T1000 (cell line): ENCODE measurements around the gene PTPRC.
"Not testable (repeated sequence)": the region's sequence is repeated elsewhere in the genome, so short reads cannot be mapped to it uniquely, and the experiment has no call there.

Experiments
- DNase-seq: peaks from one replicate; lab custom pipeline; 2025; ENCODE audit warnings: mixed read lengths; lab: John Stamatoyannopoulos, UW

PTPRC gene, protein sequence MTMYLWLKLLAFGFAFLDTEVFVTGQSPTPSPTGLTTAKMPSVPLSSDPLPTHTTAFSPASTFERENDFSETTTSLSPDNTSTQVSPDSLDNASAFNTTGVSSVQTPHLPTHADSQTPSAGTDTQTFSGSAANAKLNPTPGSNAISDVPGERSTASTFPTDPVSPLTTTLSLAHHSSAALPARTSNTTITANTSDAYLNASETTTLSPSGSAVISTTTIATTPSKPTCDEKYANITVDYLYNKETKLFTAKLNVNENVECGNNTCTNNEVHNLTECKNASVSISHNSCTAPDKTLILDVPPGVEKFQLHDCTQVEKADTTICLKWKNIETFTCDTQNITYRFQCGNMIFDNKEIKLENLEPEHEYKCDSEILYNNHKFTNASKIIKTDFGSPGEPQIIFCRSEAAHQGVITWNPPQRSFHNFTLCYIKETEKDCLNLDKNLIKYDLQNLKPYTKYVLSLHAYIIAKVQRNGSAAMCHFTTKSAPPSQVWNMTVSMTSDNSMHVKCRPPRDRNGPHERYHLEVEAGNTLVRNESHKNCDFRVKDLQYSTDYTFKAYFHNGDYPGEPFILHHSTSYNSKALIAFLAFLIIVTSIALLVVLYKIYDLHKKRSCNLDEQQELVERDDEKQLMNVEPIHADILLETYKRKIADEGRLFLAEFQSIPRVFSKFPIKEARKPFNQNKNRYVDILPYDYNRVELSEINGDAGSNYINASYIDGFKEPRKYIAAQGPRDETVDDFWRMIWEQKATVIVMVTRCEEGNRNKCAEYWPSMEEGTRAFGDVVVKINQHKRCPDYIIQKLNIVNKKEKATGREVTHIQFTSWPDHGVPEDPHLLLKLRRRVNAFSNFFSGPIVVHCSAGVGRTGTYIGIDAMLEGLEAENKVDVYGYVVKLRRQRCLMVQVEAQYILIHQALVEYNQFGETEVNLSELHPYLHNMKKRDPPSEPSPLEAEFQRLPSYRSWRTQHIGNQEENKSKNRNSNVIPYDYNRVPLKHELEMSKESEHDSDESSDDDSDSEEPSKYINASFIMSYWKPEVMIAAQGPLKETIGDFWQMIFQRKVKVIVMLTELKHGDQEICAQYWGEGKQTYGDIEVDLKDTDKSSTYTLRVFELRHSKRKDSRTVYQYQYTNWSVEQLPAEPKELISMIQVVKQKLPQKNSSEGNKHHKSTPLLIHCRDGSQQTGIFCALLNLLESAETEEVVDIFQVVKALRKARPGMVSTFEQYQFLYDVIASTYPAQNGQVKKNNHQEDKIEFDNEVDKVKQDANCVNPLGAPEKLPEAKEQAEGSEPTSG (N-terminal part only)

DNA sequence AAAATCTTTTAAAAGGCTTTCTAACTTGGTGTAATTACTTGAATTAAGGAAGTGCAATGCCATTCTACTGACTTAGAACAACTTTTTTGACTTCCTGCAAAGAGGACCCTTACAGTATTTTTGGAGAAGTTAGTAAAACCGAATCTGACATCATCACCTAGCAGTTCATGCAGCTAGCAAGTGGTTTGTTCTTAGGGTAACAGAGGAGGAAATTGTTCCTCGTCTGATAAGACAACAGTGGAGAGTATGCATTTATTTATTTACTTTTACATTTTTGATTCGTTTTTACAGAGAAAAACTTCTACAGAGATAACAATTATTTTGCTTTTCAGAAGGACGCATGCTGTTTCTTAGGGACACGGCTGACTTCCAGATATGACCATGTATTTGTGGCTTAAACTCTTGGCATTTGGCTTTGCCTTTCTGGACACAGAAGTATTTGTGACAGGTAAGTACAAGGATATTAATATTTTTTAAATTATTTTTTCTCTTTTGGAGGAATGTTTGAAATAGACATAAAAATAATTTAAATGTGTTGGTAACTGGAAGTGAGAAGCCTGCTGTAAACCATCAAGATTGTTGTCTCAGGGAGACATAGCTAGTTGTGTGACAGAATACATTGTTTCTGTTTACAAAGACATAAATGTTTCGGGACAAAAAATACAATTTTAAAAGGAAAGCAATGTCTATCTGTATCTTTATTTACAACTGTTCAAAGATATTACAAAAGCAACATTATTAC is at the start of gene PTPRC:
Gene PTPRC (plus strand): TSS at position 147 of the 742 bp plus-strand sequence. CDS start 229 bp downstream, at position 376.
- DNase-seq: no peak

DNA sequence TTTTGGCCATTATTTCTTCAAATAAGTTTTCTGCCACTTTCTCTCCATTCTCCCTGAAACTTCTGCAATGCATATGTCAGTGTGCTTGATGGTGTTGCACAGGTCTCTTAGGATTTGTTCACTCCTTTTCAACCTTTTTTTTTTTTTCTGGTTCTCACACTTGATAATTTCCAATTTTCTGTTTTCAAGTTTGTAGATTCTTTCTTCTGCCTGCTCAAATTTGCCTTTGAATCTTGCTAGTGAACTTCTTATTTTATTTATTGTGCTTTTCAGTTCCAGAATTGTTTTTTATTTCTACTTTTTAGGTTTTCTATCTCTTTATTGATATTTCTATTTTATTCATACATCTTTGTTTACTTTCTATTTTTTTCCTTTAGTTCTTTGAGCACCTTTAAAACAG is 48.4 kb upstream of the PTPRC start:
- DNase-seq: no peak

DNA sequence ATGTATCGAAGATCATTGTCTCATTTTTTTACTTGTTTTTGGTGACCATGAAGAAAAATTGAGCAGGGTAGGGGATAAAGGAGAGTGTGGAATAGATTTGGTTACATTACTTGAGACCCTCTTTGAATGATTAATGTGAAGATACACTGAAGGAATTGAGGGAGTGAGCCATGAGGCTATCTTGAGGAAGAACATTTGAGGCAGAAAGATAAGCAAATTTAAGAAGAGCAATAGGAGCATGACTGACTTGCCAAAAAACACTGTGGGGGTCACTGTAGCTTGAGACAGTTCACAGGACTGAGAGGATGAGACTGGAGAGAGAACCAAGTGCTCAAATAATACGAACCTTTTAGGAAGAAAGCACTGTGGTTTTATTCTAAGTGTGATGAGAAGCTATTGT is 43.1 kb upstream of the PTPRC start:
- DNase-seq: no peak

DNA sequence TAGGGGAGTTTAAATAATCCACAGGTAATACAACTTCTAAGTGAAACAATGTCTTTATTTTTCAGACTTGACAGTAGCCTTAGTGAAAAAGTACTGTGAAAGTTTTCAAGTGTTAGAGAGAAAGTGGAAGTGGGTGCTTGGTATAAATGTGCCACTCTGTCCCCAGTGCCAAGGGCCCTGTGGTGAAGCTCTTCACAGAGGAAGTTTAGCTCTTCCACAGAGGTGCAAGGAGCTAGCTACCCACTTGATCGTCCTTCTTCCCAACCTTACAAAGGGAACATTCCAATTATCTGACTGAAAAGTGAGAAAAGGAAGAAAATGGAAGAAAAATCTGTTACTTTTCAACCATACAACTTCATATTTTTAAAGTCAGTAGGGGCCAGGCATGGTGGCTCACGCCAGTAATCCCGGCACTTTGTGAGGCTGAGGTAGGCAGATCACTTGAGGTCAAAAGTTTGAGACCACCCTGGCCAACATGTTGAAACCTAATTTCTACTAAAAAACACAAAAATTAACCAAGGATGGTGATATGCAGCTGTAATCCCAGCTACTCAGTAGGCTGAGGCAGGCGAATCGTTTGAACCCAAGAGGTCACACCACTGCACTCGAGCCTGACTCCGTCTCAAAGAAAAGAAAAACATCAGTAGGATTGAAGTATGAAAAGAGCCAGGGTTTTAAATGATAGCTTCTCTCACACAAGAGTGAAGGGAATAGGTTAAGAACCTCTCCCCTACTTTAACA is 41.0 kb upstream of the PTPRC start:
- no peak for DNase-seq

DNA sequence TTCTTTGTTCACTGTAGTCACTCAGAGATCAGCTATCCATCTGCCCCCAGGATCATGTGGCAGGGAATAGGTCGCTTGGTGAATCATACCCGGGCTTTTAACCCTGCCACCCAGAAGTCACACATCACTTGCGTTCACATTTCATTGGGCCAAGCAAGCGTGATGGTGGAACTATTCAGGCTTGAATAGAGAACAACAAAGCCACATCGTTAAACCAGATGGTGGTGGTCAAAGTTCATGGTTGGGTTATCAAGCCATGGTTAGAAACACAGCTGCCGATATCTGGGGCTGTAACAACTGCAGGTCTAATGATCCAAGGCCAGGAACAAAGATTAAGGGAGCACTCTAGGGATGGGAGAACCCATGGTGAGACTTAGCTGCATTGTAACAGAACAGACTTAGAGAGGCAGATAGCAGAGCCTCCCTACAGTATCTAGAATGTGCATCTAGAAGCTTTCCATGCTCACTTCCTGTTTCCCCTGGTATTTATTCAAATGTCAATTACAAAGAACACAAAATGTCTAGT is 40.0 kb upstream of the PTPRC start:
- DNase-seq: no peak

DNA sequence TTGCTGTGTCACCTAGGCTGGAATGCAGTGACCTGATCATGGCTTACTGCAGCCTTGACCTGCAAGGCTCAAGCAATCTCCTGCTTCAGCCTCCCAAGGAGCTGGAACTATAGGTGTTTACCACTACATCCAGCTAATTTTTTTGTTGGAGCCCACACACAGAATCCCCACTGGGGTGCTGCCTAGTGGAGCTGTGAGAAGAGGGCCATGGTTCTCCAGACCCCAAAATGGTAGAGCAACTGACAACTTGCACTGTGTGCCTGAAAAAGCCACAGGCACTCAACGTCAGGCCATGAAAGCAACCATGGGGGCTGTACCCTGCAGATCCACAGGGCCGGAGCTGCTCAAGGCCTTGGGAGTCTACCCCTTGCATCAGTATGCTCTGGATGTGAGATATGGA is 39.1 kb upstream of the PTPRC start:
- DNase-seq: no peak

DNA sequence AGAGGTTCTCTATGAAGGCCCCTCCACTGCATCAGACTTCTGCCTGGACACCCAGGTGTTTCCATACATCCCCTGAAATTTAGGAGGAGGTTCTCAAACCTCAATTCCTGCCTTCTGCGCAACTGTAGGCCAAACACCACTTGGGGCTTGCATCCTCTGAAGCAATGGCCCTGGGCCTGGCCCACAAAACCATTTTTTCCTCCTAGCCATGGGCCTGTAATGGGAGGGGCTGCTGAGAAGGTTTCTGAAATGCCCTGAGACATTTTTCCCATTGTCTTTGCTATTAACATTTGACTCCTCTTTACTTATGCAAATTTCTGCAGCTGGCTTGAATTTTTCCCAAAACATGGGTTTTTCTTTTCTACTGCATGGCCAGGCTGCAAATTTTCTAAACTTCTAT is 37.9 kb upstream of the PTPRC start:
- DNase-seq: no peak

DNA sequence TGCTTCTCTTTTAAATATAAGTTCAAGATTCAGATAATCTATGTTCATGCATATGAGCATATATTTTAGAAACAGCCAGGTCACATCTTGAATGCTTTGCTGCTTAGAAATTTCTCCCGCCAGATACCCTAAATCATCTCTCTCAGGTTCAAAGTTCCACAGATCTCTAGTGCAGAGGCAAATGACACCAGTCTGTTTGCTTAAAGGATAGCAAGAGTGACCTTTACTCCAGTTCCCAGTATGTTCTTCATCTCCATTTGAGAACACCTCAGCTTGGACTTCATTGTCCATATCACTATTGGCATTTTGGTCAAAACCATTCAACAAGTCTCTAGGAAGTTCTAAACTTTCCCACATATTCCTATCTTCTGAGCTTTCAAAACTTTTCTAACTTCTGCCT is 37.5 kb upstream of the PTPRC start:
- DNase-seq: not testable (repeated sequence)

DNA sequence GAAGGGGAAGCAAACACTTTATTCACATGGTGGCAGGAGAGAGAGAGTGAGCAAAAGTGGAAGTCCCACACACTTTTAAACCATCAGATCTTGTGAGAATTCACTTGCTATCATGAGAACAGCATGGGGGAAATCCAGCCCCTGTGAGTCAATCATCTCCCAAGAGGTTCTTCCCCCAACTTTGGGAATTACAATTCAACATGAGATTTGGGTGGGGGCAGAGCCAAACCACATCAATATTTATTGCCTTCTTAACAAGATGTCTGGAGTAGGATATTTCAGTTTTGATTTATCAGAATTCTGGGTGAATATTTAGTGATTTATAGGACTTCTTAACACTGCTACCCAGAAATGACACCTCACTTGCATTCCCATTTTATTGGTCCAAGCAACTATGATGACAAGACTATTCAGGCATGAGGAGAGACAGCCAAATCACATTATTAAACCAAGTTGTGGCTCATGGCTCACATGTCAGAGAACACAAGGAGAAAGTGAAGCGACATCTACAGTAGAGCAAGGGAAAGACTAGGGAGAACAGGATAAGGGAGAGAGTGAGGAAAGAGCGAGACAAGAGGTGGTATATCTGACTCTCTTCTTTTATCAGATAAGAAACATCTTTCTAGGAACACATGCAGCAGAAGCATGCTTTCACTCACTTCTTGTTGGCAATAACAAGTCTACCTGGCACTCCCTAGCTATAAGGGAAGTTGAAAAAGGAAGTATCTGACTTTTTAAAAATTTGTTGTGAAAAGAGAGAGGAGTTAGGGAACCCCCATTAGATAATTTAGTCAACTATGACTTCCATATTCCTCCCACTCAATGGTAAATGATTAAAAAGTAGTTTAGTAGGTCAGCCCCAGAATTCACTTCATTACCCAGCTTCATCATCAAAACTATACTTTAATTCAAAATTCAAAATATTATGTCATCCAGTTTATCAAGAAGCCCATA is 36.6 kb upstream of the PTPRC start:
- no peak for DNase-seq

DNA sequence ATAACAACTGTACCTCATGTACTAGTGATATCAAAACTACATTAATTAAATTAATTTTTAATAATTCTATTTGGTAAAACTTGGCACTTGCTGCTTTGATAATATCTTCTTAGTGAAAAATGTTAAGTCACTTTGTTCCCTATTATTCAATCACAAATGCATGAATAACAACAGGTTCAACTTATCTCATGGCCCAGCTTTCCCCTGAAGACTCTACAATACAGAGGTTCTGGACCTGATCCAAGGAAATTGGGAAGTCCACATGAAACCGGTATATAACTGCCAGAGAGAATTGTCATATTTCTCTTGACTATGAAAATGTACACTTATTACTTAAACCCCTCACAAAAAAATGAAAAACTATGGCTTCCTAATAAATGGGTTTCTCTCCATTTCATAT is 33.9 kb upstream of the PTPRC start:
- DNase-seq: no peak

DNA sequence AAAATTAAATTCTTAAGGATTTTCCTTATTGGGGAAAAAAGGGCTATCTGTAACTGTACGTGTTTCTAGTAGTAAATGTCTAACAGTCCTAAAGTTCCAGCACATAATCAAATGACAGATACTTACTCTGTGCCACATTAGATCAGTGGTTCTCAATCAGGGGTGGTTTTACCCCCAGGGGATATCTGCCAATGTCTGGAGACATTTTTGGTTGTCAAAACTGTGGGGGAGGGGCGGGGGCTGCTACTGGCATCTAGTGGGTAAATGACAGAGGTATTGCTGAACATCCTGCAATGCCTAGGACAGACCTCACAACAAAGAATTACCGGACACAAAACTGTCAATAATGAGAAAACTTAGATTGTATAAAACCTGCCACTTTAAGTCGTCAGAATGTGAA is 33.4 kb upstream of the PTPRC start:
- no peak for DNase-seq

DNA sequence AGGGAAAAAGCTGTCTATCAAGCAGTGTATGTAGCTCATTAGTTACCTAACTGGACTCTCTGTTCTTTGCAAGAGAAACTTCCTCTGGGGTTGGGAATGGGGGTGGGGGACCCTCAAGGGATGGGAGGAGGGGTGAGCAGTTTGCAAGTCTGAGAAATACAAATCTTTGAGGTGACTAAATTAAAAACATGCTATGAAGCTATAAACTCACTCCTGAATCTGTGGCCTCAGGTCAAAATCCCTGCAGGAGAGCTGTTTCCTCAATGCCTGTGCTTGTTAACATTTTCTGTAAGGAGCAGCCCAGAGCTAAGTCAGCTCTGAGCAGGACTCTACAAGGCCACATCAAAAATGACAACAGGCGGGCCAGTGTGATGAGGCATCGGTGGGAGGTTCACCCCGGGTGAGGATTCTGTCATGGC is 32.8 kb upstream of the PTPRC start:
- peak; percentile 10 for DNase-seq

DNA sequence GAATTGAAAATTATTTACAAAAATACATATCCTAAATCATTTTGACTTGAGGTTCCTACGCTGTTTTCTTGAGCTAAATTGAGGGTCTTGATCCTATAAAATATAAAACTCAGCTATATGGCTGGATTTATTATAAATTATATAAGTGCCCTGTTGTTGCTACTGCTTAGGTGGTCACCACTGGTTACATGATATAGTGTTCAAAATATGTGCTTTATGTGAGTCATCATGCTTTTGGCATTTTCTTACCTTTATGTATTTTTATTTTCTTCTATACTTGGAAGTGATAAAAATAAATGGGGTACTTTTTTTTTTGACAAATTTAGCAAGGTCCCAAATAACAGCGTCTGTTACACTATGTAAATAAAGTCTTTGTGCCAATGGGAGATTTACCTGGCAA is 31.1 kb upstream of the PTPRC start:
- no peak for DNase-seq

DNA sequence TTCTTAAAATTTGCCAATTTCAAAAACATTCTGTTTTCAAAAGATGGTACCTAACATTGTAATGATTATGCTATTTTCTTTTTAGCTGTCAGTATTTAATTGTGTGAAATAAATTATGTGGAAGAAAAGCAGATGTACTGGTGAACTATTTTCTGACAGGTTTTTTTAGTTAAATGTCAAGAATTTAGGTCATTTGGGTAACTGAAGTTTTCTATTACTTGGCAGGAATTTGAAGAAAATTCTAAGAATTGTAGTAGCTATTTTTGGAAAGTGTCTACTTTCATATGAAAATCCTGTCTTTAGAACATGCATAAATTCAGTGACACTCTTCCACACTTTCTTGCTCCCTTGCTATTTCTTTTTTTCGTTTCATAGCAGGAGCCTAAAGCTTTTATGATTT is 28.5 kb upstream of the PTPRC start:
- no peak for DNase-seq

DNA sequence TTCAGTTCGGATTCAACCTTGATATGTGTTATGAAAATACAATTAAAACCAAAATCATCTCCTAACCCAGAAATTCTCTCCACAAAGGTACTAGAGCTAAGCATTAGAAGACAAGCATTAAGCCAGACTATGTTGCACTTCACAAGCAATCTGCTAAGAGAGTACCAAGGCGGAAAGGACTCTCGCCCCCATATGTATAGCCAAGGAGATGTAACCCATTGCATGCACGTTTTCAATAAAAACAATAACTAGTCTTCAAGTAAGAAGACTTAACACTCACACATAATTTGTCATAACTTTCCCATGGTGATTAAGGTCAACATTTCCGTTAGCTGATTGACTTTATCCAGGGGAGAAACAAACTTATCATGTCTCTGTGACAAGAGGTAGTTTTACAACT is 27.6 kb upstream of the PTPRC start:
- DNase-seq: no peak

DNA sequence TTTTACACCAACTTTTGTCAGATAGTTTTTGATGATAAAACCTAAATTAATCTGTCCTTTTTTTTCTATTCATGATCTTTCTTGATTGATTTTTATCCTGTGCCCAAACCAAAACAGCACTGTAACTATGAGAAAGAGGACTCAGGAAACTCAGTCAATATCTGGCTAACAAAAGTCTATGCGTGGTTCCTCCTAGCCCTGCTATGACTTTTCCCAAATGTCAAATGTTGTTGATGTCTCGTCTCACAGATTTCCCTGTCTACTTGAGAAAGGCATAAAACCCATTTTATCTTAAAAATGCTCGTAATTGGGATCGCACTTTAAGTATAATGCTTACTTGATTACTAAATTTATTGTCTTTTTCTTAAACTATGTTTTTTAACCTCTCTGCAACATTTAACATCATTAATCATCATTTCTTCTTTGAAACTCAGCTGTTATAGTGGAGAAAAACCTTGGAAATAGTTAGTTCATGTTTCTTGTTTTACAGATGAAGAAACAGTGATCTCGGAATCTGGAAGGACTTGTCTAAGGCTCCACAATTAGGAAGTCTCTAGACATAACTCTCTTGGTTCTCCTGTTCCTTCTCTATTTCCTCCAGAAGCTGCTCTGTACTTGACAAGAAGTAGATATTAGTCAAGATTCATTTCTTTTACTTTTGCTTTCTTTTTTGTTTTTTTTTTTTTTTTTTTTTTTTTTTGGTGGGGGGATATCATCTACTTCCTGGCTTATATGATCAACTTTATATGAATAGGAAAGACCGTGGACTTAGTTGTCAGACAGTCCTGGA is 26.2 kb upstream of the PTPRC start:
- DNase-seq: no peak

DNA sequence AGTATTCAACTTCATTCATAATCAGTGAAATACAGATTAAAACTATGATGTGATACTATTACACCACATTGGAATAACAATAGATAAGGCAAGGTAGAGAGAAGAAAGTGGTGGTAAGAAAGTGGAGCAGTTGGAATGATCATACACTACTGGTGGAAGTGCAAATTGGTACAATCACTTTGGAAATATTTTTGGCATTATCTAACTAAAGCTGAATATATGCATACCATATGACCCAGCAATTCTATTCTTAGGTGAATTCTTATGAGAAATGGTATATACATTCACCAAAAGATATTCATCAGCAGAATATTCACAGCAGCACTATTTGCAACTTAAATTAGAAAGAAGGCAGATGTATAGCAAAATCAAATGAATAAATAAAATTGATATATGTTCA is 21.4 kb upstream of the PTPRC start:
- no peak for DNase-seq

DNA sequence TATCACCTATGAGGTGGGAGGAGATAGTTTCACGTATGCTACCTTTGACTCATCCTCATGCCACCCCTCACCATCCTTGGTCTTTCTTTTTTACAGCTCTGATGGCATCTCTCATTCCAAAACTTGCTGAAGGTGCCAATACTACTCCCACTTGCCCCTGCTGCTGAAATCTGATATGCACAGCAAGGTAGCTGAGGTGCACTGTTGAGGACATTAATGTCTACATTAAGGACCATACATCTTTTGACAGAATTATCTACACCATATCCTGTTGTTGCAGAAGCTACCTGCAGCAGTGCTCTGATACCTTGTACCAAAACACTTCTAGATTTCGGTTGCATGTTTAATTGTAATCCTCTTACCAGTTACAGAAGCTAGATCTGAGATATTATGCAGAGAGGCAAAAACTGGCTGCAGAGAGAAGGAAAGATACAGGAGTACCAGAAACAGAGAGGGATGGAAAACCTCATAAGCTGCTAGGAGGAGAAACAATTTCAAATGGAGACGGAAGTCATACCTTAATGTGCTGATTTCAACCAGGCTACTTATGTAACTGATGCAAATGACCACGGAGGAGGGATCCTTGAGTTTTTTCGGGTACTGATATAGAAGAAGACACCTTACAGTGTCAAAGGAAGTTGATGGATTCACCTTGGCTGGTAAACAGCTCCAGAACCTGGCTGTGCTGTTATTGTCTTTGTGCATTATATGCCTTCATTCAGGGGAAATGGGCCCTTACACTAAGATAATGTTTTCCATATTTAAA is 19.3 kb upstream of the PTPRC start:
- DNase-seq: no peak
